Activated CD4-positive, CD25-positive, alpha-beta regulatory T cell (primary cell): ENCODE results near the gene SHISA3.
"Not testable (repeated sequence)": the region's sequence is repeated elsewhere in the genome, so short reads cannot be mapped to it uniquely, and the experiment has no call there.

Experiments used
- DNase-seq, 4 experiments: peaks; one replicate each; lab custom pipeline; 2025; lab: John Stamatoyannopoulos, UW

SHISA3 gene

DNA sequence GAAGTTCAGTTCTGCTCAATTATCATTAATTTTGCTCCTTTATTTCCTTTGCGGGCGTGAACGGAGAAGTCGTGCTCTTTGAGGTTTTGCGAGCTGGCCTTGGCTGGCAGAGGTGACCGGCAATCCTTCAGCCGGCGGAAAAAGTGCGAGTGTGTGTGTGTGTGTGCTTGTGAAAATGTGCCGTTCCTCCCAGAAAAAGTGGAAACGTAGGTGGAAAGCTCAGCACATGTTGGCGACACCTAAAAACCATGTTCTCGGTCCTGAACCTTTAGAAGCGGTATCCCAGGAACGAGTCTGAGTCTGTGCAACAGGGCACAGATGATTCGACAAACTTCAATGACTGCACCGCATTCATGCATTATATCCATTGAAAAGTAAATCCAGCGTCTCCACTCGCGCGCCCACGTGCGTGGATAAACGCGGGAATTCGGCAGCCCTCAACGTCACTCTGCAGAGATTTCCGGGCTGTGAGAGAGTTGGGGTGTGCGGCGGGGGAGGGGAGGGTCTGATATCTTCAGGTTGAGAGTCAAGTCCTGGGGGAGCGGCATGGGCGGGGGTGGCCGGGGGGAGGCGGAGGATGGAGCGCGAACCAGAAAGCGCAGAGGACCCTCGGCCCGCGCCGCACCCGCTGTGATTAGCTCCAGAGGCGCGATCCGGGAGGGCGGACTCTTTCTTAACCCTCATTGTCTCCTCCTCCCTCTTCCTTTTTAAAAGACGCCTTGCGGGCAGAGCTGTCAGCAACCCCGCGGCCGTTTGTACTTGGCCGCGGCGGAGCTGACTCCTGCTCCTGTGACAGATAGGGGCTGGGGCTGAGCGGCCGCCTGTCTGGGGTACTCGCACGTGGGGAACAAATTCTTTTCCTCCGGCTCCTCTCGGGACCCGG, at the start of gene SHISA3:
SHISA3 (plus strand) TSS at position 737 of the 883 bp plus-strand sequence. CDS start 569 bp downstream, outside the sequence.
- DNase-seq: no peak

DNA sequence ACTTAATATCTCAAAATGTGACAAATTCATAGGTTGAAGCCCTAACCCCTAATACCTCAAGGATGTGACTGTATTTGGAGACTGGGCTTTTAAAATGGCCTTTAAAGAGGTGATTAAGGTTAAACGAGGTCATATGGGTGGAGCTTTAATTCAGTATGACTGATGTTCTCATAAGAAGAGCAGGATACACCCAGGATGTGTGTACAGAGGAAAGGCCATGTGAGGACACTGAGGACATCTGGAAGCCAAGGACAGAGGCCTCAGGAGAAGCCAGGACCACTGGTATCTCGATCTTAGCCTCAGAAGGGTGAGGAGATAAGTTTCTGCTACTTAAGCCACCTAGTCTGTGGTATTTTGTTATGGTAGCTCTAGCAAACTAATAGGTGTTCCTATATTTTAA, 49.0 kb upstream of the SHISA3 start:
- DNase-seq: no peak

DNA sequence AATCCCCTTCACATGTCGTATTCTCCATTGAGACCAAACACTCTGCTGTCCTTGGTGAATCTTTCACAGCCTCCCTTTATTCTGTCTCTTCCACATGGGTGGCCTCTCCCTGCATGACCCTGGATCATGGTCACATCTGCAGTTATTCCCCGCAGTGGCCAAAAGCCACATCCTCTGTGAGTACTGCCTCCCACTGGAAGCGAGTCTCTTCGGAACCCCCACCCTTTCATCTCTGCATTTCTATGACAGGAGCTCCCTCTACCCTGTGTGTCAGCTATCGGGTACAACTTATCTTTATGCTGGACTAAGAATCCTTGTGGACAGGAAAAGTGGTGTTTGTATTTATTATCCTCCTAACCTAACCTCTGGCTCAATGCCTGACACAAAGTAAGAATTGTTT, 48.6 kb upstream of the SHISA3 start:
- DNase-seq: no peak

DNA sequence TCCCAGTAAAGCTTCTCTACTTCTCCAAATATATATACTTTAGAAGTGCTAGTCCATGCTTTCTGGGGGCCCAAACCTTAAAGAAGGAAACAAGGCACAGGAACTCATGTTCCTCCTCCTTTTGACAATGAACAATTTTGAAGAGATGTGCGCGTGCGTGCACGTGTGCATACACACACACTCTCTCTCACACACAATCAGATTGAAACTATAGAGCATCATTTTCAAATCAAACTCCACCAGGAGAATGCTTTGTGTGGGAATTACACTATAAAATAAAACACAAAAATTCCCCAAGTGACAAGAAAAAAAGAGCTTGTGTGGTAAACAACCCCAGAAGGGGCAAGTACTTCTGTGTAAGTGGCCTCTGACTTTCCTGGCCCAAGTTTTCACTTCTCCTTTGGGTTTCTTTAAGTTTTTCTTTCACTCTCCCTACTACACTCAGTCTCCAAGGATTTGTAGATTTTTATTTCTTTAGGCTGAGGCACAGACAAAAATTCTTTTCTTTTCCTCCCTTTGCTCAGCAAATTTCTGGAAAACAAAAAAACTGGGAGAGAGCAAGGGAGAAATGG, 46.6 kb upstream of the SHISA3 start:
- DNase-seq: no peak

DNA sequence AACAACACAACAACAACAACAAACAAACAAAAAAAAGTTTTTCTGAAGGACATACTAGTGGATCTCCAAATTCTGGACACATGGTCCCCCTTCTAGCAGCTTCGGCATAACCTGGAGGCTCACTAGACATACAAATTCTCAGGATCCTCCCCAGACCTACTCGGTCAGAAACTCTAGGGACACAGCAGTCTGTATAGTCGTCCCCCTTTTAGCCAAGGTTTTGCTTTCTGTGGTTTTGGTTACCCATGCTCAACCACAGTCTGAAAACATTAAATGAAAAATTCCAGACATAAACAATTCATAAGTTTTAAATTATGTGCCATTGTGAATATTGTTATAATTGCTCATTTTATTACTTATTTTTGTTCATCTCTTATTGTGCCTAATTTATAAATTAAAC, 45.2 kb upstream of the SHISA3 start:
- DNase-seq: no peak

DNA sequence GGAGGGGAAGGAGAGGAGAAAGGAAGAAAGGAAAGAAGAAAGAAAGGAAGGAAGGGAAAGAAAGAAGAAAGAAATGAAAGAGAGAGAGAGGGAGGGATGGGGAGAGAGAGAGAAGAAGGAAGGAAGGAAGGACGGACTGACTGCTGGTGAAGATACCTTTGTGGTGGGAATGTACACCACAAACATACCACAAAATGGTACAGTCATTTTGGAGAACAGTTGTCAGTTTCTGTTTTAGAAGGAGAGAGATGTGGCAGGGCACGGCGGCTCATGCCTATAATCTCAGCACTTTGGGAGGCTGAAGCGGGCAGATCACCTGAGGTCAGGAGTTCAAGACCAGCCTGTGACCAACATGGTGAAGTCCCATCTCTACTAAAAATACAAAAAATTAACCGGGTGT, 40.0 kb upstream of the SHISA3 start:
- DNase-seq: no peak

DNA sequence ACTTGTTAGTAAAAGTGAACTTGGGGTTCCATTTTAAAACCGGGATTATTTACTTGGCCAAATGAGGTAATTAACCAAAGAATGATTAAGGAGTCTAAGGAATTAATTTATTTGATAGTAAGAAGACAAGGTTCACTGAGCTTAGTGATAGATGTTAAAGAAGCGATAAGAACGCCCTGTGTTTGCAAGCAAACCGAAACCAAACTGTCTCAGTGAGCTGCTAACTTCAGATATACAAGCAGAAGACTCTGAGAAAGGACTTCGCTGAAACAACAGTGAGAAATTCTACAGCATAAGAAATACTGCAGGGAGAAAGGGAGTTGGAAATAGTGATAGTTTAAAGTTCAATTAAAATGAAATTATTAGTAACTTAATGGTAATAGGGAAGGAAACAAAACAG, 37.6 kb upstream of the SHISA3 start:
- DNase-seq: no peak

DNA sequence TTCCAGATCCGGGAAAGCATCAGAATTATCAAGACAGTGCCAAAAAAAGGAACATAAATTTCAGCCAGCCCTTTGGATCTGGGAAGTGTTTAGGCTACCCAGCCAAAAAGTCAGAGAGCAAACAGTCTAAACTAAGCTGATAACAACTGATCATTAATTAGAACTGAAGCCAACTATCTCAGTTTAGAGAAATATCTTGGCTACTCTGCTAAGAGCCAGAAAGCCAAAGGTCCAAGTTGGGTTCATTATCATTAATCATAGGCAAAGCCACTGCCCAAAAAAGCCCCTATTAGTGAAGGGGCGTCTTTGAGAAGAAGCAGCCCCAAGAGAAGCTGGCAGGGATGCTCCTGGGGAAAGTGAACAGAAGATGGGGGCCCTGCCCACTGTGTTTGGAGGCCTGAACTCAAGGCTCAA, 37.0 kb upstream of the SHISA3 start:
- no peak for DNase-seq

DNA sequence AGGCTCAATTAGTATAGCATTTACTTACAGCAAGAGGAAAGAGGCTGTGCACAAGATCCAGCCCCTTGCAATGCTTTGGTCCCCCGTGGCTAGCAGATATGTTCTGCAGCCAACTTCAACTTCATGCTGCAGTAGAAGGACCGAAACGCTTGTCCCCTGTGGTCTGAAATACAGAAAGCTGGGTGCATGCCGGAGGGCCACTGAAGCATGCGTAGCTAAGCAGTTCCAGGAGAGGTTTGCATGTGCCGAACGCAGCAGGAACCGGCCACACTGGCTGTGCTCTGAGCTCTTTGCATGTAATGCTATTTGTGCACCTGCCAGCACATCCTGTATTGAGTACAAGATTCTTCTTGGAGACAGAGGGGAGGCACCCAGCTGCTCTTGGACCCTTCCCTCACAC, 35.8 kb upstream of the SHISA3 start:
- DNase-seq: no peak

DNA sequence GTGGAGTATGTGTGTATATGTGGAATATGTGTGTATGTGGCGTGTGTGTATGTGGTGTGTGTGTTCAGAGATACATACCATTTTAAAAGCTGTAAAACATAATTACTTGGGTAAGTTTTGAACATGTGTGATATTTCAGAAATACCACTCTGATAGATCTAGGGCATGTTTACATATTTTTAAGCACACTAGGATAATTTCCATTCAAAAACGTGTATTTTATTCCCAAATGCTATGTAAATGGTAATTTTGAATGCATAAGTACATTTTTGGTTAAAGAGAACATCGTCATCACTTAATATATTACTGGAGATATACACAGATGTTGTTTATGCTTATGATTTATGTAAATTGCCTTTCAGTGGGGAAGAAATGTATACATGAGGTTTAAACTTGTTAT, 34.7 kb upstream of the SHISA3 start:
- DNase-seq: no peak

DNA sequence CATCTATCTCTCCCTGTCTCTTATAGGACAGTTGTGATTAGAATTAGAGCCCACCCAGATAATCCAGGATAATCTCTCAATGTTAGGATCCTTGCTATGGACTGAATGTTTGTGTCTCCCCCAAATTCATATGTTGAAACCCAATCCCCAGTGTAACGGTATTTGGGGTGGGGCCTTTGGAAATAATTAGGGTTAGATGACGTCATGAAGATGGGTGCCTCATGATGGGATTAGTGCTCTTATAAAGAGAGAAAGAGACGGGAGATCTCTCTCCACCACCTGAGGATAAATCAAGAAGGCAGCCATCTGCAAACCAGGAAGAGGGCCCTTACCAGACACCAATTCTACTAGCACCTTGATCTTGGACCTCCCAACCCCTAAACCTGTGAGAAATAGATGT, 33.7 kb upstream of the SHISA3 start:
- no peak for DNase-seq

DNA sequence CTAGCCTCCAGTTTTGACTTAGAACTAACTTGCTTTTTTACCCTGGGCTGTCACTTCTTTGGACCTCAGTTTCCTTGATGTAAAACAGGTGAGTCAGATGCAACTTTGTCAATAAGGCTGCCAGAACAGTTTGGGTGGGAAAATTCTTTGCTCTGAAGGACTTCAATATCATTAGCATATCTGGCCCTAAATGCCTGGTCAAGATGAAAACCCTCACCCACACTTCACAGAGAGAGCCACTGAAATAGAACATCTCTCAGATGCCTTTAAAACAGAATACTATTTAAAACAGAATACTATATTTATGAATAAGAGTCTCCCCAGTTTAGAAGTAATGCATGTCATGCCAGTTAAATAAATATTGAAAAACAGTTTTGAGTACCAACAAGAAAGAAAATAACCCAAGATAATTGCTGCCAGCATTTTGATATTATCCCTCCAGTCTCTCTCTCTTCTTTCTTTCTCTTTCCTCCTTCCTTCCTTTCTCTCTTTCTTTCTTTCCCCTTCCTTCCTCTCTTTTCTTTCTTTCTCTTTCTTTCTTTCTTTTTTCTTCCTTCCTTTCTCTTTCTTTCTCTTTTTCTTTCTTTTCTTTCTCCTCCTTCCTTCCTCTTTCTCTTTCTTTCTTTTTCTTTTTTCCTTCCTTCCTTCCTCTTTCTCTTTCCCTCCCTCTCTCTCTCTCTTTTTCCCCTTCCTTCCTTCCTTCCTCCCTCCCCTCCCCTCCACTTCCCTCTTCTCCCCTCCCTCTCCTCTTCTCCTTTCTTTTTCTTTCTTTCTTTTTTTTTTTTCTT, 32.8 kb upstream of the SHISA3 start:
- no peak for DNase-seq

DNA sequence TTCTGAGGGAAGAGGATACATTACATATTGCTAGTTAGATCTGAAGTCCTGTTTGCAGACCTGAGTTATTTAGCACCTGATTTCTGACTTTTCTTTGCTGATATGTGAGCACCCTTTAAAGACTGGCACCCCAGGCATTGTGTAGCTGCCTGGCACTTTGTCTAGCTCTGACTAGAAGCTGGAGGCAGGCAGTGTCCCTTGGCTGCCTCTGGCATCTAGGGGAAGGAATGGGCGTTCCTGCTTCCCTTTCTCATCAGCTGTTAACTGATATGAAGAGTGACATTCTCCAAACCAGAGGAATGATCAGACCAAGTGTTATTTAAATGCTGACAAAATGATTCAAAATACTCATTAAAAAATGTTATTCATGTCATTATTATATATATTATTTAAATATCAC, 30.3 kb upstream of the SHISA3 start:
- DNase-seq: no peak

DNA sequence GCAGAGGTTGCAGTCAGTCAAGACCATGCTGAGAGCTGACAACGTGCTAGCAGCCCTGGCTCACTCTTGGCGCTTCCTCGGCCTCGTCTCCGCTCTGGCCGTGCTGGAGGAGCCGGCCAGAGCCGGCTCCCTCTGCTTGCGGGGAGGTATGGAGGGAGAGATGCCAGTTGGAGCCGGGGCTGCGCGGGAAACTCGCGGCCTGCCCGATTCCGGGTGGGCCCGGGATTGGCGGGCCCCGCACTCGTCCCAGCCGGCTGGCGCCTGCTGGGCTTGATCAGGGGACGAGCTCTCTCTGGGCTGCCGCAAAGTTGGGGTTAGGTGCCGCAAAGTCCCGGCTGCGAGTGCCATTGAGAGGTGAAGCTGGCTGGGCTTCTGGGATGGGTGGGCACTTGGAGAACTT, 27.8 kb upstream of the SHISA3 start:
- DNase-seq: no peak

DNA sequence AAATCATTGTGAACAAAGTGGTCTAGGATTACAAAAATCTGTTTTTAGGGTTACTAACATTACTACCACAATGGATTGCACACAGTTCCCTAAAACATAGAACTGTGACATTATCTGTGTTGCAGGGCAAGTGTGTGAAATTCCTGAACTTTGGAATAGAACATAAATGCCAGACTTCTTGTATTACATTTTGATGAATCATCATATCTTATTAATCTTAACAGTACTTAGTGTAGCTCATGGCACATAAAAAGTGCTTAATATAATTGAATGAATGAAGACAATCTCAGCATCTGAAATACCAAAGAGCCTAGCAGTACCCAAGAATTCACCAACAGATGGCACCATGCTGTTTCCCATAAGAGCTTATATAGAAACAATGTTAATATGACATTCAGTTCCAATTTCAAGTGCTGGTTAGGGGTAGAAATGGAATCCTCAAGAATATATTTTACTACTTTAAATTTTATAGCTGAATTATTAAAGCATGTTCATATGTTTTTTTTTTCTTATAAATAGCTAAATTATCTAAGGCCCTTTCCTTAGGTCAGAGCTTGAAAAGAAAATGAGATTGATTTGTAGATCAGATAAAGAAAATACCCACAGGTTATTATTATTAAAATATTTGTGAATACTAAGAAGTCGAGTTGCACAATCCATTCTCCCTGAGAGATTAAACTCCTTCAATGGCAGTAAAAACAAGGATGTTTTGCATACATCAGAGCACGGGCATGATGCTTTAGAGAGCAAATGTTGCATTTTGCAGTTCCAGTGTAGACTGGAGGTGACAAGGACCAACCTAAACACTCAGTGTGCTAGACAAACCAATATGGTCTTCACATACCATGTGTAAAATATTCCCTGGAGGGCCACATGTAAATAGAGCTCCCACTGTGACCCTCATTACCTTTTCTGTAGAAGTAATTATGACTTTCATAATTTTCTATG, 25.7 kb upstream of the SHISA3 start:
- DNase-seq: no peak

DNA sequence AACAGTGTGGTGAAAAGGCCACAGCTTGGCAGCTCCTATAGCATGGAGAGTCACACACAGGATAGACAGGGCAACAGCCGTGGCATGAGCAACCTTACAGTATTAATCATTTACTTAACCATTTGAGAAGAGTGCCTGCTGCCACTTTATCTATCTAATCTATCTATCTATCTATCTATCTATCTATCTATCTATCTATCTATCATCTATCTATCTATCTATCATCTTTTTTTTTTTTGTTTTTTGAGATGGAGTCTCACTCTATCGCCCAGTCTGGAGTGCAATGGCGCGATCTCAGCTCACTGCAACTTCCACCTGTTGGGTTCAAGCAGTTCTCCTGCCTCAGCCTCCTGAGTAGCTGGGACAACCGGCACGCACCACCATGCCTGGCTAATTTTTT, 25.0 kb upstream of the SHISA3 start:
- DNase-seq: not testable (repeated sequence)

DNA sequence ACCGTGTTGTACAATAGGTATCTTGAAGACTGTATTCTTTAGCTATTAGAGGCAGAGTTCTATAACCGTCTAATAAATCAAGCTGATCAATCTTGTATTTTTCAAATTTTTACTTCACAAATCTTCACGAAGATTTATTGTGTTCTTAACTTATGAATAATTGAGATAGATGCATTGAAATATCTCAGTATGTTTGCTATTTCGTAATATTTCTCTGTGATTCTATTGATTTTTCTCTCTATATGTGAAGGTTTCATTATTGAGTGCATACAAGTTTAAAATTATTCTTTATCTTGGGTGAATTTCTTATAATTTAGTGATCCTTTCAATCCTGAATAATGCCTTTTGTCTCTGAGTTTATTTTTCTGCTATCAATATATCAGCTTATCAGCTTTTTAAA, 19.8 kb upstream of the SHISA3 start:
- DNase-seq: no peak

DNA sequence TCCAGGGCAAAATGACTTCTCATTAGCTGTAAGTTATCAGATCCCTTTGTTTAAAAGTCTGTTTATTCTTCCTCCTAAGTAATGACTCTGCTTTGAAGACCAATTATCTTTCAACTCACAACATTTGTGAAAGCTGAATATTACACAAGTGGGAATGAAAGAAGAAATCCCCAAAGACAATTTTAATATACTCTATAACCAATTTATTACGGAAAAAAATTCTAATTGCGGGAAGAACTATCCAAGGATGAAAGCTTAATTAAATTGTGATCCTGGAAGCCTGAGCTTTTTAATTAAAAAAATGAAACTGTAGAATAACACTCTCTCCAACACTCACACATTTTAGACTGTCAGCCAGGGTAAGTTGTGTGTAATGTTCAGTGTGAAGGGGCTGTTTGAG, 15.6 kb upstream of the SHISA3 start:
- no peak for DNase-seq

DNA sequence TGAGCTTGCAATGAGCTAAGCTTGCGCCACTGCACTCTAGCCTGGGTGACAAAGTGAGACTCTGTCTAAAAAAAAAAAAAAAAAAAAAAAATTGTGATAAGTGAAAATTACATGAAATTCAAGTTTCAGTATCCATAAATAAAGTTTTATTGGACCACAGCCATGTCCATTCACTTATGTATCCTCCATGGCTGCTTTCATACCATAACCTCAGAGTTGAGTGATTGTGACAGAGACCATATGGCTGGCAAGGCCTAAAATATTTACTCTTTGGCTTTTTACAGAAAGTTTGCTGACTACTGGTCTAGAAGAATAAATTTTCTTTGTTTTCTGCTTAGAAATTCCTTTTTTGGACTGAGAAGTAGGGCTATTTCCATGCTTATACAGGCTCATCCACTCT, 11.8 kb upstream of the SHISA3 start:
- no peak for DNase-seq

DNA sequence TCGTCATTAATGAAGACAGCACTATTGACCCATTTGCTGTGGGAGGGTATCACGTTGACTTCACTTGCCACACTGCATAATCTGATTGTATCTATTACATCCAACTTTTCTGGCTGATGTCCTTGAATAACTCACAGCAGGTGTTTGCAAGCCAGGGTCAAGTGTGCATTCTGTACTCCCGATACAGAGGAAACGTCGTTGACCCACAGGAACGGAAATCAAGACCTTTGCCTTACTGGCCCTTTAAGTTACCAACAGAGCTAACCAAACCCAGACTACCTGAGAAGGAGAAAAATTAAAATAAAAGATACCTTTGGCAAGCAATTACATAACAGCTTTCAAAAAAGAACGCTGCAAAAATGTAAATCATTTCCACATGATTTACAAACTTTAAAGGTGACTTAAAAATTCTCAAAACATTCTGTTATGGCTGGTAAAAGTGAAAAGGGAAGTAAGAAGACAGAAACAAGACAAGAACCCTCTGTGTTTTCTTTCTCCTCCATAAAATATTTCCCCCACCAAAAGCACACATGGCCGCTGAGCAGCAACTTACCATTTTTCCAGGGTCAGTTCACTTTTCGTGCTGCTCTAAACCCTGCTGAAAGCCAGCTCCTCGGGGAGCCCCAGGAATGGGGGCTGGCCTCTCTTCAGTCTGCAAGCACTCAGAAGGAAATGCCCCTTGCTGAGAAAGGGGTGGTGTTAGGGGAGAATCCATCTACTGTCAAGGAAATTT, 6.5 kb upstream of the SHISA3 start:
- DNase-seq: no peak

DNA sequence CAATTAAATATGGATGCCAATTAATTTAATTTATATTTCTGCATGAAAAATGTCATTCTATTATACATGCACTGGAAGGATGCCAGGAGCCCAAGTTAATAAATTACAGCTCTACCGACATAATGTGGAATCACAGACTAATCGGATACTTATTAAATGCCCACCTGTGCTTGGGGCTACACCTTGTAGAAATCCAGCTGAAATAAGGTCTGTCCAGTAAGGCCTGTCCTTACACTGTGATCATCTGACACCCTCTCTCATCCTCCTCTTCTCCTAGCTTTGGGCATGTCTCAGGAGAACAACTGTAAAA, 6.0 kb upstream of the SHISA3 start:
- DNase-seq: no peak
